ENCODE results near the gene SOCS1. TPM values are rescaled to one million over a fixed set of nuclear protein-coding genes. Genes with fewer than 3 reads are reported as not detected.

Gene SOCS1
- total and polyA plus RNA-seq, 11 donors: 0.63 to 14.8 (median 2.9) TPM

- WGBS, 4 donors: 84 to 93% (median 87%) methylated on average over 8 of the region's 8 CpGs
These were observed 6.9 kb upstream of the SOCS1 start for GRCh38 chr16:11262915-11263314.

GRCh38 chr16:11260596-11260966 lies 4.6 kb upstream of the SOCS1 start:
- no peak overlapping the region for H3K27ac ChIP-seq
- H3K27me3 ChIP-seq: no peaks in the 10 kb centered on the region
- WGBS, 4 donors: 64 to 83% (median 68%) methylated on average over 3 of the region's 3 CpGs
- DNase-seq (peak in 1 of 5 donors; percentile 15), ATAC-seq (no peak)
- no peak overlapping the region for H3K4me3 ChIP-seq
- no peaks in the 10 kb centered on the region for H3K9me3 ChIP-seq
- intact Hi-C loops (cut with DNase I): loop anchor here in 2 of 10 donors (5.0 kb wide), 2 partner anchors 37 to 87 kb away; partner anchors contain the start of gene RMI2 (in 1 of the 2)
- no peak for TF ChIP-seq CTCF (IDR thresholded peaks at IDR 0.05)
- H3K36me3 ChIP-seq: no peaks in the 10 kb centered on the region
- H3K4me1 ChIP-seq: peaks cover 0 to 30% (median 22%) of the 10 kb centered on the region in 12 donors

More at GRCh38 chr16:11262915-11263314, 6.9 kb upstream of the SOCS1 start:
- Histone ChIP-seq H3K27me3 (no peaks in the 10 kb centered on the region), H3K4me1 (peaks cover 0 to 19% (median 11%) of the 10 kb centered on the region in 12 donors), H3K9me3 (no peaks in the 10 kb centered on the region), H3K27ac (no peak overlapping the region), H3K36me3 (no peaks in the 10 kb centered on the region), H3K4me3 (no peak overlapping the region)
- intact Hi-C loops (cut with DNase I): loop anchor here in 2 of 10 donors (5.0 kb wide), 2 partner anchors 34 to 84 kb away; partner anchors contain the start of gene RMI2 (in 1 of the 2)
- ATAC-seq: no peak
- no peak for DNase-seq
- no peak for TF ChIP-seq POLR2A (IDR thresholded peaks at IDR 0.05)
- TF ChIP-seq CTCF (IDR thresholded peaks at IDR 0.05): no peak

GRCh38 chr16:11259655-11260595 lies 3.9 kb upstream of the SOCS1 start:
- peak overlapping the region in 7 of 12 donors; percentile 22 to 69 (median 54) for H3K27ac ChIP-seq
- no peak for ATAC-seq
- peak in 1 of 5 donors; percentile 30 for DNase-seq
- peaks cover 0 to 3% (median 0%) of the 10 kb centered on the region in 9 donors for H3K36me3 ChIP-seq
- WGBS, 4 donors: 91 to 95% (median 93%) methylated on average over 11 to 12 of the region's 12 CpGs
- H3K4me1 ChIP-seq: peaks cover 0 to 32% (median 26%) of the 10 kb centered on the region in 12 donors
- intact Hi-C loops (cut with DNase I): loop anchor here in 8 of 10 donors (2.0 to 10.0 kb wide), 15 partner anchors 37 to 515 kb away; partner anchors contain the start of genes NUBP1 (in 1 of the 8) and RMI2 (in 1 of the 8)
- H3K27me3 ChIP-seq: no peaks in the 10 kb centered on the region
- TF ChIP-seq CTCF (IDR thresholded peaks at IDR 0.05): no peak
- no peak for TF ChIP-seq POLR2A (IDR thresholded peaks at IDR 0.05)
- no peak overlapping the region for H3K4me3 ChIP-seq
- H3K9me3 ChIP-seq: no peaks in the 10 kb centered on the region

Data from heart left ventricle (tissue), 16 donors.